ENCODE results near the gene GLT1D1.

GRCh38 chr12:128932521-128932920, 79.2 kb downstream of the GLT1D1 start:
- no peak for TF ChIP-seq CTCF (IDR thresholded peaks at IDR 0.05)
- no peak for TF ChIP-seq EZH2 (IDR thresholded peaks at IDR 0.05)
- TF ChIP-seq EZH2phosphoT487 (IDR thresholded peaks at IDR 0.05), result no peak
